ENCODE data around the gene PRELID3B.
"Not testable (repeated sequence)": the region's sequence is repeated elsewhere in the genome, so short reads cannot be mapped to it uniquely, and the experiment has no call there.

The PRELID3B gene

GRCh38 chr20:59025086-59025485 is 17.5 kb downstream of the PRELID3B start:
- no peak for DNase-seq

GRCh38 chr20:59024111-59024530 is 18.5 kb downstream of the PRELID3B start:
- no peak for DNase-seq

- DNase-seq: no peak
Observed at GRCh38 chr20:59023616-59024015, 19.0 kb downstream of the PRELID3B start.

- DNase-seq: no peak
Observed at GRCh38 chr20:59022754-59023153, 19.8 kb downstream of the PRELID3B start.

GRCh38 chr20:59020938-59021551 is 21.5 kb downstream of the PRELID3B start:
- no peak for DNase-seq

GRCh38 chr20:59019217-59019616 is 23.4 kb downstream of the PRELID3B start, which contains the start of gene TUBB1:
Gene TUBB1, plus strand, starts transcription at chr20:59019429. Its CDS starts 94 bp downstream, at chr20:59019523.
- no peak for DNase-seq

- no peak for DNase-seq
Observed at GRCh38 chr20:59018817-59019216, 23.8 kb downstream of the PRELID3B start.

- no peak for DNase-seq
Observed at GRCh38 chr20:59017493-59018231, 24.9 kb downstream of the PRELID3B start.

- DNase-seq: no peak
Observed at GRCh38 chr20:59016795-59017492, 25.6 kb downstream of the PRELID3B start.

- no peak for DNase-seq
Observed at GRCh38 chr20:59015812-59016711, 26.5 kb downstream of the PRELID3B start.

- DNase-seq: no peak
Observed at GRCh38 chr20:59015411-59015810, 27.2 kb downstream of the PRELID3B start.

GRCh38 chr20:59014680-59015389 is 27.8 kb downstream of the PRELID3B start:
- no peak for DNase-seq

GRCh38 chr20:59013959-59014608 is 28.5 kb downstream of the PRELID3B start:
- DNase-seq: no peak

- no peak for DNase-seq
Observed at GRCh38 chr20:59013031-59013951, 29.3 kb downstream of the PRELID3B start.

GRCh38 chr20:59011874-59012157 is 30.8 kb downstream of the PRELID3B start:
- DNase-seq: not testable (repeated sequence)

GRCh38 chr20:59010995-59011873 is 31.4 kb downstream of the PRELID3B start:
- no peak for DNase-seq

GRCh38 chr20:59010321-59010994 is 32.1 kb downstream of the PRELID3B start:
- peak; percentile 74 for DNase-seq

- no peak for DNase-seq
Observed at GRCh38 chr20:59008715-59009336, 33.8 kb downstream of the PRELID3B start.
